GM21367 (cell line): ENCODE results near the gene TIA1.

ENCODE experiments used
- ATAC-seq: cut with Tn5 transposase; IDR thresholded peaks from one replicate; pipeline ENCODE4 v1.9.1; 2021; ENCODE audit not compliant: unreplicated experiment

The TIA1 gene

GRCh38 chr2:70161069-70161534 is 87.3 kb downstream of the TIA1 start:
- ATAC-seq, result peak; percentile 88

- no peak for ATAC-seq
Observed at GRCh38 chr2:70160545-70160944, 87.9 kb downstream of the TIA1 start.
